Activated naive CD8-positive, alpha-beta T cell treated with anti-CD3 and anti-CD28 coated beads, Interleukin-2, amount 10 ng/mL, durations not matched to agents 7 days and 5 days (primary cell): ENCODE data around the gene NT5C. TPM values are rescaled to one million over a fixed set of nuclear protein-coding genes. Genes with fewer than 3 reads are reported as not detected.
A peak's percentile ranks its signal among the peaks of the same experiment; 100 is the strongest.

Experiments
- ATAC-seq: fragments of 150-1000 bp; cut with Tn5 transposase; one replicate; pipeline ENCODE4 v1.10.0; 2021; ENCODE audit warnings: low read depth, moderate library complexity
- POLR2A ChIA-PET: fragments of 350-600 bp; sonication (Branson Sonifier 250); formaldehyde crosslinking; loops from one replicate; lab custom pipeline; 2021; ENCODE audit warnings: antibody characterized with exemption; lab: Charles Lee
- DNase-seq: peaks from one replicate; pipeline ENCODE4 v3.0.0; 2021
- H3K27ac Mint-ChIP-seq: one replicate; pipeline ENCODE4 v1.8.0; 2022; ENCODE audit warnings: mild to moderate bottlenecking, mixed read lengths
- H3K27me3 Mint-ChIP-seq: one replicate; pipeline ENCODE4 v1.8.0; 2022; ENCODE audit warnings: mild to moderate bottlenecking, moderate library complexity, mixed read lengths
- H3K36me3 Mint-ChIP-seq: one replicate; pipeline ENCODE4 v1.8.0; 2021; ENCODE audit warnings: mild to moderate bottlenecking, mixed read lengths
- H3K4me1 Mint-ChIP-seq: one replicate; pipeline ENCODE4 v1.8.0; 2021; ENCODE audit warnings: mixed read lengths
- H3K4me3 Mint-ChIP-seq: one replicate; pipeline ENCODE4 v1.8.0; 2022; ENCODE audit warnings: mild to moderate bottlenecking, moderate library complexity, mixed read lengths
- H3K9me3 Mint-ChIP-seq: one replicate; pipeline ENCODE4 v1.8.0; 2021; ENCODE audit warnings: mixed read lengths
- total RNA-seq, 2 experiments: library from RNA; stranded (reverse); gene quantifications; one replicate each; pipeline ENCODE4 v1.2.3, GENCODE V29; 2021

Gene NT5C
- total RNA-seq, 2 experiments from 2014 or later: 69.9 to 70.8 TPM

DNA sequence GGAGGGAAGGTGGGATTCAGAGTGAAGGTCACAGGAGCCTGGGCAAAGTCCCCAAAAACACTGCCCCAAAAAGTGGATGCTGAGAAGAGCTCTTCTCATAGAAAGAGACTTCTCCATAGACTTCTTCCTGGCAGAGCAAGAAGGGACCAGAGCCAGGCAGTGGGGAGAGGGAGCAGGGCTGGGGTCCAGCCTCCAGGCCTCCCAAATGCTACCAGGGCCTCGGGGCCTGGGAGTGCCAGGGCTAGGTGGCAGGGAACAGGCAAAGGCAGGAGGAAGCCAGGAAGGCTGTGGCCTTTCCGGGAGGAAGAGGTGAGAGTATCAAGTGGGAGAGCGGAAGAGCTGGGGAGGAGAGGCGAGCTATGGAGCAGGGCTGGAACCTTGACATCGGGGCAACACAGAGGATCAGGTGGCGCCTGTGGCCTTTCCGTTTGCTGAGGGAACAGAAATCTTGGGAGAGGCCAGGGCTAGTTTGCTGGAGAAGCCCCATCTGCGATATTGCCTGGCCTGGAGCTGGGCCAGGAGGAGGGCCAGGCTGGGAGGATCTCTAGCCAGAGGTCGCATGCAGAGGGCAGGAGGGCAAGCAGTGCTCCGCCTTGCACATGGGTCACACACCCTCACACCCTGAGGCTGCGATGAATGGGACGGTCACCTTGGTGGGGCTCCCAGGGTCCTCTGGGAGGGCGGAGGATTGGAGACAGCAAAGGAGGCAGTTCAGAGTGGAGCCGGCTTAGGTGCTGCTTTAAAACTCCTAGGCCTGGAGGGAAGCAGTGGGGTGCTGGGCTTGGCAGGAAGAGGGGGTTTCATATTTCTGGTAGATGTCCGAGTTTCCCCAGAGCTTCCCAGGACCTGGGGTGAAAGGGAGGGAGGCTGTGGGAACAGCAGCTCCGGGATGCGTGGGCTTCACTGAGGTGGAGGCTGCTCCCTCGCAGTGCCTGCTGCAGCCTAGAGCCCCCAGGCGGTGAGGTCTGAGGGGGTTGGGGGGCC, 40.4 kb downstream of the NT5C start:
- POLR2A ChIA-PET: interaction anchor here (0.5 to 1.3 kb wide), 3 partner anchors 10 to 18 kb away, joined by 3 to 5 read pairs (median 3); partner anchors contain the start of gene ARMC7
- Mint-ChIP-seq H3K27me3 (no peaks in the 10 kb centered on the region), H3K36me3 (no peaks in the 10 kb centered on the region), H3K4me3 (no peak overlapping the region), H3K27ac (peak overlapping the region; percentile 15), H3K9me3 (no peaks in the 10 kb centered on the region), H3K4me1 (peaks cover 23% of the 10 kb centered on the region)
- ATAC-seq (no peak), DNase-seq (no peak)

GRCh38 chr17:75088465-75089417, 42.8 kb downstream of the NT5C start:
- Mint-ChIP-seq H3K36me3 (no peaks in the 10 kb centered on the region), H3K27ac (peak overlapping the region; percentile 83), H3K4me3 (peak overlapping the region; percentile 82), H3K4me1 (peaks cover 31% of the 10 kb centered on the region), H3K9me3 (no peaks in the 10 kb centered on the region), H3K27me3 (no peaks in the 10 kb centered on the region)
- POLR2A ChIA-PET: interaction anchor here (0.6 to 2.4 kb wide), 11 partner anchors 8 to 318 kb away, joined by 3 to 13 read pairs (median 3); partner anchors contain the start of genes ARMC7, ATP5PD and KCTD2
- DNase-seq (no peak), ATAC-seq (peak; percentile 5)

- no peaks in the 10 kb centered on the region for H3K9me3 Mint-ChIP-seq
- DNase-seq: peak; percentile 70
- POLR2A ChIA-PET: interaction anchor here (0.6 to 2.4 kb wide), 15 partner anchors 9 to 198 kb away, joined by 3 to 13 read pairs (median 3); partner anchors contain the start of genes ARMC7, ATP5PD, CDR2L and KCTD2
- no peaks in the 10 kb centered on the region for H3K27me3 Mint-ChIP-seq
- H3K36me3 Mint-ChIP-seq: no peaks in the 10 kb centered on the region
- ATAC-seq: peak; percentile 68
- peaks cover 32% of the 10 kb centered on the region for H3K4me1 Mint-ChIP-seq
- H3K27ac Mint-ChIP-seq: peak within 1 kb of the TSS; percentile 83
- H3K4me3 Mint-ChIP-seq: peak within 1 kb of the TSS; percentile 82
Observed at GRCh38 chr17:75087558-75088453, 43.7 kb downstream of the NT5C start, which contains the start of gene SLC16A5. Gene SLC16A5 (plus strand): TSS chr17:75087954. CDS start chr17:75093637, 5,683 bp downstream.

- H3K27me3 Mint-ChIP-seq: no peaks in the 10 kb centered on the region
- H3K4me1 Mint-ChIP-seq: peaks cover 30% of the 10 kb centered on the region
- POLR2A ChIA-PET: interaction anchor here (0.9 to 2.4 kb wide), 8 partner anchors 10 to 184 kb away, joined by 3 to 13 read pairs (median 4); partner anchors contain the start of genes ARMC7, CDR2L and MIF4GD
- no peak for DNase-seq
- ATAC-seq: peak; percentile 1
- H3K9me3 Mint-ChIP-seq: no peaks in the 10 kb centered on the region
- peak overlapping the region; percentile 76 for H3K4me3 Mint-ChIP-seq
- H3K27ac Mint-ChIP-seq: peak overlapping the region; percentile 70
- H3K36me3 Mint-ChIP-seq: no peaks in the 10 kb centered on the region
Observed at GRCh38 chr17:75087182-75087557, 44.4 kb downstream of the NT5C start.

DNA sequence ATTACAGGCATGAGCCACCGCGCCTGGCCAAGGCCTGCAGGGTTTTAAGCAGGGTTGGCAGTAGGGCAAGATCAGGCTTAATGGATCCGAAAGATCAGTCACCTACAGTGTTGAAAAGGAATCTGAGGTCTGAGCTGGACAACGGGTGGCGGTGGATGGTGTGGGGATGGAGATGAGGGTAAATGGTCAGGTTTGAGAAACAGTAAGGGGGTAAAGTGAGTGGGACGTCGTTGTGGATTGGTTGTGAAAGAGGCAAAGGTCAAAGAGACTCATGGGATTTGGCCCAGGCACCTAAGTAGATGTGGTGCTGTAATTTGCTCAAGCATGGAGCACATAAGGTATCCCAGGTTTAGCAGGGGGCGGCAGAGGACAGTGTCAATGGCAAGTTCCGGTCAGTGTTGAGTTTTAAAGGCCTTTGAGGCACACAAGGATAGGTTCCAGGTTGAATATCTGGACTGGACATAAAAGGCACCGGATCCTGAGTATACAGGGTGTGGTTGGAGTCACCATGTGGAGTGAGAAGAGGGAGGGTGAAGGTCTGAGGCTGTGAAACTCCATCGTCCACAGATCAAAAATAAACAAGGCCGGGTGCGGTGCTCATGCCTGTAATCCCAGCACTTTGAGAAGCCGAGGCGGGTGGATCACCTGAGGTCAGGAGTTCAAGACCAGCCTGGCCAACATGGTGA, 44.9 kb downstream of the NT5C start:
- Mint-ChIP-seq H3K9me3 (no peaks in the 10 kb centered on the region), H3K4me3 (peak overlapping the region; percentile 10), H3K4me1 (peaks cover 28% of the 10 kb centered on the region), H3K36me3 (no peaks in the 10 kb centered on the region), H3K27me3 (no peaks in the 10 kb centered on the region), H3K27ac (peak overlapping the region; percentile 56)
- DNase-seq (no peak), ATAC-seq (no peak)
- POLR2A ChIA-PET: interaction anchor here (1.9 to 2.4 kb wide), 2 partner anchors 10 to 23 kb away, joined by 7 to 13 read pairs; partner anchors contain the start of gene ARMC7

DNA sequence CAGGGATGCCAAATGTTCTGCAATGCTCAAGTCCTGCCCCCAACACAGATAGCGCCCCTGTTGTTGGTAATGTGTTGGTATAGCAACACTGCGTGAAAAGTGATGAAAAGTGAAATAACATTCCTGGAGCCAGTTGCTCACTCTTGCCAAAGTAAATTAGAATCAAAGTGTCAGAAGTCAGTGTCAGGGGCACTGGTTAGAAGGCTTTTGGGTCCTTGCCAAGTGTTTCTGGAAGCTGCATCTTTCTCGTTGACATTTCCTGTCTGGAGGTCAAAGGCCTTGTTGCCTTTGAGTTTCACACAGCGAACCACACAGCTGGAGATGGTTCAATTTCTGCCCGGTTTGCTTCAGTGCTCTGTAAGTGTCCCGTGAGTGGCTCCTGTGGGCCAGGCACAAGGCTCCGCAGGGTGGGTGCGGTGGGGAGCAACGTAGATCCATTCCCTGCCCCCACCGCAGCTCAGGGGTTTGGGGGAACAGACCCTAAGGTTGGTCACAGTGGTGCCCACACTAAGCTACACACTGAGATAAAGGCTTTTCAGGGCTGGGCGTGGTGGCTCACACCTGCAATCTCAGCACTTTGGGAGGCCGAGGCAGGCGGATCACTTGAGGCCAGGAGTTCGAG, 47.4 kb downstream of the NT5C start:
- DNase-seq: no peak
- POLR2A ChIA-PET: interaction anchor here (0.6 kb wide), 1 partner anchor 95 kb away, joined by 3 read pairs; no protein-coding TSS in a partner anchor
- peaks cover 19% of the 10 kb centered on the region for H3K4me1 Mint-ChIP-seq
- H3K4me3 Mint-ChIP-seq: peak overlapping the region; percentile 25
- H3K9me3 Mint-ChIP-seq: no peaks in the 10 kb centered on the region
- peak overlapping the region; percentile 80 for H3K27ac Mint-ChIP-seq
- no peaks in the 10 kb centered on the region for H3K27me3 Mint-ChIP-seq
- peak; percentile 27 for ATAC-seq
- H3K36me3 Mint-ChIP-seq: no peaks in the 10 kb centered on the region

DNA sequence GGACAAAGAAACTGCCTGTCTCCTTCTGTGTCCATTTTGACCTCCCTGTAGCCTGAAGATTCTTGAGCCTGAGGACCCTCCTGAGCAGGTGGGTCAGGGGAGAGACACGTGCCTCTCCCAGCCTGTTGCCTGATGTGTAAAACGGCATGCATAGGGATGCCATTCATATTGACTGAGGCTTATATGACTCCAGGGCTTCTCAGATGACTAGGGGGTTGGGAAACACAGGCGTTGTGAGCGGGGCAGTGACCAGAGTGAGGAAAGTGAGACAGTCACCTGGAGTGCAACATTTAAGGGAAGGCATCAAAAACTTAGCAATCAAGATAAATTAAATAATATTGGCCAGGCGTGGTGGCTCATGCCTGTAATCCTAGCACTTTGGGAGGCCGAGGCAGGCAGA, 48.9 kb downstream of the NT5C start:
- H3K36me3 Mint-ChIP-seq: no peaks in the 10 kb centered on the region
- H3K9me3 Mint-ChIP-seq: no peaks in the 10 kb centered on the region
- H3K4me3 Mint-ChIP-seq: no peak overlapping the region
- H3K27ac Mint-ChIP-seq: no peak overlapping the region
- POLR2A ChIA-PET: no interaction called here
- peaks cover 13% of the 10 kb centered on the region for H3K4me1 Mint-ChIP-seq
- H3K27me3 Mint-ChIP-seq: no peaks in the 10 kb centered on the region
- DNase-seq: no peak
- ATAC-seq: no peak

- H3K4me1 Mint-ChIP-seq: peaks cover 9% of the 10 kb centered on the region
- no peak overlapping the region for H3K27ac Mint-ChIP-seq
- no peaks in the 10 kb centered on the region for H3K27me3 Mint-ChIP-seq
- POLR2A ChIA-PET: no interaction called here
- ATAC-seq (no peak), DNase-seq (no peak)
- H3K36me3 Mint-ChIP-seq: no peaks in the 10 kb centered on the region
- H3K9me3 Mint-ChIP-seq: no peaks in the 10 kb centered on the region
- no peak overlapping the region for H3K4me3 Mint-ChIP-seq
Observed at GRCh38 chr17:75081611-75082540, 49.7 kb downstream of the NT5C start.
